GOT3 (cell line): Measurements from ENCODE around the gene AP1M1.

Experiments used
- DNase-seq: peaks from one replicate; lab custom pipeline; 2025; ENCODE audit warnings: mixed read lengths; lab: John Stamatoyannopoulos, UW

Gene AP1M1

GRCh38 chr19:16208064-16208759 is 10.5 kb downstream of the AP1M1 start:
- DNase-seq, result no peak

- DNase-seq, result no peak
These were observed 11.3 kb downstream of the AP1M1 start for GRCh38 chr19:16208847-16209665.

GRCh38 chr19:16210168-16210567 is 12.5 kb downstream of the AP1M1 start:
- no peak for DNase-seq

- no peak for DNase-seq
These were observed 15.4 kb downstream of the AP1M1 start for GRCh38 chr19:16213076-16213475.

- no peak for DNase-seq
These were observed 19.3 kb downstream of the AP1M1 start for GRCh38 chr19:16216744-16217670.

GRCh38 chr19:16217716-16218451 is 20.2 kb downstream of the AP1M1 start:
- no peak for DNase-seq

GRCh38 chr19:16218851-16219250 is 21.1 kb downstream of the AP1M1 start:
- DNase-seq, result no peak

- no peak for DNase-seq
These were observed 25.1 kb downstream of the AP1M1 start for GRCh38 chr19:16222806-16223205.

GRCh38 chr19:16223746-16224145 is 26.0 kb downstream of the AP1M1 start:
- DNase-seq, result no peak

GRCh38 chr19:16224293-16225045 is 26.8 kb downstream of the AP1M1 start:
- DNase-seq, result no peak

GRCh38 chr19:16225279-16226183 is 27.8 kb downstream of the AP1M1 start:
- DNase-seq, result no peak

- no peak for DNase-seq
These were observed 28.5 kb downstream of the AP1M1 start for GRCh38 chr19:16226184-16226591.

- no peak for DNase-seq
These were observed 29.4 kb downstream of the AP1M1 start for GRCh38 chr19:16226878-16227836.

GRCh38 chr19:16227837-16228636 is 30.3 kb downstream of the AP1M1 start:
- DNase-seq, result no peak

- no peak for DNase-seq
These were observed 31.1 kb downstream of the AP1M1 start for GRCh38 chr19:16228637-16229321.

- DNase-seq, result no peak
These were observed 31.6 kb downstream of the AP1M1 start for GRCh38 chr19:16229322-16229641.

- DNase-seq, result no peak
These were observed 34.4 kb downstream of the AP1M1 start for GRCh38 chr19:16232127-16232526.
